Measurements from ENCODE around the gene PRDM16.
A peak's percentile ranks its signal among the peaks of the same experiment; 100 is the strongest.

The PRDM16 gene

GRCh38 chr1:3318329-3318728 lies 249.3 kb downstream of the PRDM16 start:
- Histone ChIP-seq H3K9ac (ENCODE audit: low read length) (no peak overlapping the region), H3F3A (ENCODE audit: insufficient read depth, low read length) (no peaks in the 10 kb centered on the region), H3K4me2 (ENCODE audit: low read length) (no peak overlapping the region), H3K4me3 (ENCODE audit: low read depth, low read length, poor library complexity, severe bottlenecking) (no peak overlapping the region), H3K27me3 (ENCODE audit: insufficient read depth, low read length) (no peaks in the 10 kb centered on the region), H2AFZ (ENCODE audit: low read length) (no peak overlapping the region), H3K36me3 (ENCODE audit: insufficient read depth, low read length) (no peaks in the 10 kb centered on the region), H3K9me3 (ENCODE audit: low read length) (no peaks in the 10 kb centered on the region), H3K9me2 (ENCODE audit: low read depth, low read length) (no peaks in the 10 kb centered on the region), H3K4me1 (ENCODE audit: insufficient read depth, low read length, severe bottlenecking) (no peaks in the 10 kb centered on the region), H3K27ac (ENCODE audit: low read depth, low read length, poor library complexity, severe bottlenecking) (no peak overlapping the region), H3K79me2 (ENCODE audit: insufficient read depth, low read length) (no peaks in the 10 kb centered on the region), H4K20me1 (ENCODE audit: insufficient read depth, low read length) (no peaks in the 10 kb centered on the region)
- TF ChIP-seq EZH2 (IDR thresholded peaks at IDR 0.05; ENCODE audit: borderline replicate concordance, low read length): no peak
- TF ChIP-seq, protein P1, sequence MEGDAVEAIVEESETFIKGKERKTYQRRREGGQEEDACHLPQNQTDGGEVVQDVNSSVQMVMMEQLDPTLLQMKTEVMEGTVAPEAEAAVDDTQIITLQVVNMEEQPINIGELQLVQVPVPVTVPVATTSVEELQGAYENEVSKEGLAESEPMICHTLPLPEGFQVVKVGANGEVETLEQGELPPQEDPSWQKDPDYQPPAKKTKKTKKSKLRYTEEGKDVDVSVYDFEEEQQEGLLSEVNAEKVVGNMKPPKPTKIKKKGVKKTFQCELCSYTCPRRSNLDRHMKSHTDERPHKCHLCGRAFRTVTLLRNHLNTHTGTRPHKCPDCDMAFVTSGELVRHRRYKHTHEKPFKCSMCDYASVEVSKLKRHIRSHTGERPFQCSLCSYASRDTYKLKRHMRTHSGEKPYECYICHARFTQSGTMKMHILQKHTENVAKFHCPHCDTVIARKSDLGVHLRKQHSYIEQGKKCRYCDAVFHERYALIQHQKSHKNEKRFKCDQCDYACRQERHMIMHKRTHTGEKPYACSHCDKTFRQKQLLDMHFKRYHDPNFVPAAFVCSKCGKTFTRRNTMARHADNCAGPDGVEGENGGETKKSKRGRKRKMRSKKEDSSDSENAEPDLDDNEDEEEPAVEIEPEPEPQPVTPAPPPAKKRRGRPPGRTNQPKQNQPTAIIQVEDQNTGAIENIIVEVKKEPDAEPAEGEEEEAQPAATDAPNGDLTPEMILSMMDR (IDR thresholded peaks at IDR 0.05; ENCODE audit: low read length): no peak

DNA sequence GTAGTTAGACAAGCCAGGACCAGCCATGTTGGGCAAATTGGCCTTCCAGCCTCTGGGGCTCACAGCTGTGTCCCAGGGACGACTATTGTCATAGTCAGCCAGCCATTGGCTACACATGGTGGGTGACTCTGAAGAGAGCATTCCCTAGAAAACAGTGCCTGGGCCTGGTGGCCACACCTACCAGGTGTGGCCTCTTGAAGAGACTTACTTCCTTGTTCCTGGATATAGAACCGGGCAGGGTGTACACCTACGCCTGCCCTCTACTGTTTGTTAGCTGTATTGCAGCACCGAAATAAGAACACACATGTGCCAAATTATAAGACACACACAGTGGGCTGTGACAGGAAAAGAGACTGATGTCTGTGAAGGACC lies 250.9 kb downstream of the PRDM16 start:
- no peak overlapping the region for H3K27ac ChIP-seq (ENCODE audit: low read depth, low read length, poor library complexity, severe bottlenecking)
- H3K79me2 ChIP-seq (ENCODE audit: insufficient read depth, low read length): no peaks in the 10 kb centered on the region
- H3F3A ChIP-seq (ENCODE audit: insufficient read depth, low read length): no peaks in the 10 kb centered on the region
- H3K36me3 ChIP-seq (ENCODE audit: insufficient read depth, low read length): no peaks in the 10 kb centered on the region
- TF ChIP-seq, protein P1 (IDR thresholded peaks at IDR 0.05; ENCODE audit: low read length): peak; percentile 81
- no peak for TF ChIP-seq EZH2 (IDR thresholded peaks at IDR 0.05; ENCODE audit: borderline replicate concordance, low read length)
- H3K9ac ChIP-seq (ENCODE audit: low read length): no peak overlapping the region
- H4K20me1 ChIP-seq (ENCODE audit: insufficient read depth, low read length): no peaks in the 10 kb centered on the region
- no peak overlapping the region for H2AFZ ChIP-seq (ENCODE audit: low read length)
- no peak overlapping the region for H3K4me2 ChIP-seq (ENCODE audit: low read length)
- no peaks in the 10 kb centered on the region for H3K9me2 ChIP-seq (ENCODE audit: low read depth, low read length)
- H3K4me1 ChIP-seq (ENCODE audit: insufficient read depth, low read length, severe bottlenecking): no peaks in the 10 kb centered on the region
- no peak overlapping the region for H3K4me3 ChIP-seq (ENCODE audit: low read depth, low read length, poor library complexity, severe bottlenecking)
- no peaks in the 10 kb centered on the region for H3K9me3 ChIP-seq (ENCODE audit: low read length)
- no peaks in the 10 kb centered on the region for H3K27me3 ChIP-seq (ENCODE audit: insufficient read depth, low read length)

GRCh38 chr1:3320246-3321152 lies 251.5 kb downstream of the PRDM16 start:
- no peak overlapping the region for H3K4me3 ChIP-seq (ENCODE audit: low read depth, low read length, poor library complexity, severe bottlenecking)
- no peak overlapping the region for H2AFZ ChIP-seq (ENCODE audit: low read length)
- H3K4me1 ChIP-seq (ENCODE audit: insufficient read depth, low read length, severe bottlenecking): no peaks in the 10 kb centered on the region
- no peak overlapping the region for H3K9ac ChIP-seq (ENCODE audit: low read length)
- no peaks in the 10 kb centered on the region for H3F3A ChIP-seq (ENCODE audit: insufficient read depth, low read length)
- H4K20me1 ChIP-seq (ENCODE audit: insufficient read depth, low read length): no peaks in the 10 kb centered on the region
- H3K9me3 ChIP-seq (ENCODE audit: low read length): no peaks in the 10 kb centered on the region
- H3K9me2 ChIP-seq (ENCODE audit: low read depth, low read length): no peaks in the 10 kb centered on the region
- H3K36me3 ChIP-seq (ENCODE audit: insufficient read depth, low read length): no peaks in the 10 kb centered on the region
- H3K27me3 ChIP-seq (ENCODE audit: insufficient read depth, low read length): no peaks in the 10 kb centered on the region
- no peak overlapping the region for H3K27ac ChIP-seq (ENCODE audit: low read depth, low read length, poor library complexity, severe bottlenecking)
- no peaks in the 10 kb centered on the region for H3K79me2 ChIP-seq (ENCODE audit: insufficient read depth, low read length)
- H3K4me2 ChIP-seq (ENCODE audit: low read length): no peak overlapping the region
- no peak for TF ChIP-seq EZH2 (IDR thresholded peaks at IDR 0.05; ENCODE audit: borderline replicate concordance, low read length)
- TF ChIP-seq, protein P1 (IDR thresholded peaks at IDR 0.05; ENCODE audit: low read length): no peak; the same call in 1 of the 2 replicates

All from OCI-LY1 (cell line).